Skin epidermis (tissue), 12 donors: Measurements from ENCODE around the gene C1R.
A peak's percentile ranks its signal among the peaks of the same experiment; 100 is the strongest.

Experiments
- H3K27ac ChIP-seq, 21 experiments: fragments of 200-600 bp; sonication (generic) in 11 of 21; one replicate each; pipeline ENCODE4 v1.5.0; 2020; ENCODE audit warnings: mild to moderate bottlenecking in 3 of 21, inconsistent platforms in 2 of 21, moderate library complexity in 2 of 21
- H3K4me3 ChIP-seq, 7 experiments: fragments of 200-600 bp; sonication (generic) in 2 of 7; one replicate each; pipeline ENCODE4 v1.5.0; 2020; ENCODE audit warnings: inconsistent platforms in 2 of 7, mild to moderate bottlenecking in 2 of 7, moderate library complexity in 1 of 7

The C1R gene

GRCh38 chr12:7102582-7102981 lies 10.3 kb upstream of the C1R start:
- no peak overlapping the region for H3K4me3 ChIP-seq
- H3K27ac ChIP-seq: peak overlapping the region in 1 of 21 experiments; percentile 2

GRCh38 chr12:7101694-7102131 lies 9.5 kb upstream of the C1R start:
- Histone ChIP-seq H3K27ac (peak overlapping the region in 1 of 21 experiments; percentile 24), H3K4me3 (no peak overlapping the region)

- Histone ChIP-seq H3K27ac (peak overlapping the region in 1 of 21 experiments; percentile 24), H3K4me3 (no peak overlapping the region)
Observed at GRCh38 chr12:7101047-7101693, 8.9 kb upstream of the C1R start.

- Histone ChIP-seq H3K27ac (no peak overlapping the region), H3K4me3 (no peak overlapping the region)
Observed at GRCh38 chr12:7100239-7100638, 8.0 kb upstream of the C1R start.

DNA sequence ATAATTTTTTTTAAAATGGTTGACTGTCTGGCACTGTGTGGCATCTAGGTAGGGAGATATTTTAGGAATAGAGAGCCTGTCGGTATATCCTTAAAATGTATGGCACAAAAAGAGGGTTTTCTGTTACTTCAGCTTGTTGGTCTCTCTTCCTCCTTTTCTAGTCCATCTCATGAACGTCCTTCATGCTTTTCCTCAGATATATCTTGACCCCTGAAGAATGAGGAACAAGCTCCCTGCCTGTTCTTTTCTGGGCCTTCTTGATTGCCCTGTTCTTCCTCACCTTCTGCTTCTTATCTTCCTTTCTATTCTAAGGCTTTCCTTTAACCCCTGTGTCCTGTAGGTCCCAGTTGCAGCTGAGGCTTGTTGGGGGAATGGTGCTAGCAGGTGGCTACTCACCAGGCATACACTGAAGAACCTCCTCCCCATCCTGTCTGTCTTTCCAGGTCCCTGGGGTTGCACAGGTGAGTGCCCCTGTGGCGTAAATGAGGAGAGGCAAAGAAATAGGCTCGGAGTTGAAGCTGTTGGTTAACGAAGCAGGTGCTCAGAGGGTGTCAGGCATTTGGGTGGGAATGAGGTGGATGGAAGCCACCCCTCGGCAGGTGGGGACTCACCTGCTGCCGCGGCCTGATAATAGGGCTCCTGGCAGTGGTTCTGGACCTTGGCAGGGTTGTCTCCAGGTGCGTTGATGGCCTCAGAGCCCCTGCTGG lies 7.2 kb upstream of the C1R start:
- no peak overlapping the region for H3K27ac ChIP-seq
- no peak overlapping the region for H3K4me3 ChIP-seq

DNA sequence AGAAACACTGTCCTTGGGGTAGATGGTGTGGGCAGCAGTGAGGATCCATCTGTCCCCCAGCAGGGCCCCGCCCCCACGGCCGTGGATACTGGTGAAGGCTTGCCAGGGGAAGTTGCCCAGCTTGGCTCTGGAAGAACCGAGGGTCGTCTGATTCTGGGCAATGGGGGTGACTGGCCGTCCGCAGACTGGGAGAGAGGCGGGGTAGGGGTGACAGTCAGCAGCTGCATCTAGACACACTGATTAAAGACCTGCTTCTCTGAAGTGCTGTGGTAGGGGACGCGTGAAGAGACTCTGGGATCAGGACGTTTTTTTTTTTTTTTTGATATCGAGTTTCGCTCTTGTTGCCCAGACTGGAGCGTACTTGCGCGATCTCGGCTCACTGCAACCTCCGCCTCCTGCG lies 4.7 kb upstream of the C1R start:
- Histone ChIP-seq H3K27ac (no peak overlapping the region), H3K4me3 (no peak overlapping the region)

GRCh38 chr12:7096006-7096932 lies 4.0 kb upstream of the C1R start:
- Histone ChIP-seq H3K27ac (no peak overlapping the region), H3K4me3 (no peak overlapping the region)

GRCh38 chr12:7093892-7094291 lies 1.6 kb upstream of the C1R start:
- Histone ChIP-seq H3K27ac (peak overlapping the region in 10 of 21 experiments; percentile 14 to 94 (median 76)), H3K4me3 (no peak overlapping the region)

DNA sequence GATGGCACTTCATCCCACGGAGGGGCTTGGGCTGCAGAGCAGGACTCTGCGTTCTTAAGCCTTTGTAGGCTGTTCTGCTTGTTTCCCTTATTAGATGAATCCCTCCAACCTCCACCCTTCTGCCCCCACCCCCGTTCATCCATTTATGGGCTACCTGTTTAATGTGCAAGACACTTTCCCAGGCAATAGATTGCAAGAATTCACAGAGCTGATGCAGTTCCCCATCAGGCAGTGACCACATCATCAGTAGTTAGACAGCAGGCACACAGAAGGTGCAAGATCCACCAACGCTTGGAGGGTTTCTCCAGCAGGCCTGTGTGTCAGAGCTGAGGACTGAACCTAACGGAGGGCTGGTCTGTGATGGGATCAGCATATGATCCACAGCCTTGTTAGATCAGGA lies 1.2 kb upstream of the C1R start:
- peak overlapping the region in 11 of 21 experiments; percentile 14 to 94 (median 80) for H3K27ac ChIP-seq
- no peak overlapping the region for H3K4me3 ChIP-seq

- Histone ChIP-seq H3K27ac (peak overlapping the region in 20 of 21 experiments; percentile 3 to 94 (median 78)), H3K4me3 (no peak overlapping the region)
Observed at GRCh38 chr12:7092986-7093460, 778 bp upstream of the C1R start.

- Histone ChIP-seq H3K27ac (peak overlapping the region in 20 of 21 experiments; percentile 13 to 94 (median 78)), H3K4me3 (peak overlapping the region; percentile 6 to 51 (median 37))
Observed at GRCh38 chr12:7091660-7092228, 501 bp downstream of the C1R start.

DNA sequence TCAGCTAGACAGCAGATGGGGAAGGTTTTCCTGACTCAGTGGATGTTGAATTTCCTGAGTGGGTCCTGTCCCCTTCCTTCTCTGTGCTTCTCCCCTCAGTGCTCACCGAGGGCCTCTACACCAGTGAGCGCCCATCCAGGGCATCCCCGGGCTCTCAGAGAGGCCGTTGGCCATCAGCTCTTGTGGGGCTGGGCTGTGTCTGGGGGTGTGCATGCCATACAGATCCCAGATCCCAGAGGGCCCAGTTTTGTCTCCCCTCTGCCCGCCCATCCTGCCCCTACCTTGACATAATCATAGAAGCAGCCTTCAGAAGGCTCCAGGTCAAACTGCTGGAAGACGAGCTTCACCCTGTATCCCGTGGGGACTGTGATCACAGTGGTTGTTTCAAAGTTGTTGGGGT lies 1.1 kb downstream of the C1R start:
- H3K27ac ChIP-seq: peak overlapping the region in 18 of 21 experiments; percentile 27 to 94 (median 80)

GRCh38 chr12:7090222-7090998 lies 1.8 kb downstream of the C1R start:
- Histone ChIP-seq H3K27ac (peak overlapping the region in 16 of 21 experiments; percentile 4 to 94 (median 78)), H3K4me3 (peak overlapping the region in 2 of 7 experiments; percentile 49 to 51)

More for the DNA sequence above, 1.1 kb downstream of the C1R start:
- peak overlapping the region in 6 of 7 experiments; percentile 6 to 51 (median 36) for H3K4me3 ChIP-seq

- Histone ChIP-seq H3K27ac (peak overlapping the region in 9 of 21 experiments; percentile 27 to 94 (median 65)), H3K4me3 (no peak overlapping the region)
Observed at GRCh38 chr12:7089196-7089871, 2.9 kb downstream of the C1R start.

GRCh38 chr12:7083125-7083524 lies 9.1 kb downstream of the C1R start:
- no peak overlapping the region for H3K4me3 ChIP-seq
- no peak overlapping the region for H3K27ac ChIP-seq

DNA sequence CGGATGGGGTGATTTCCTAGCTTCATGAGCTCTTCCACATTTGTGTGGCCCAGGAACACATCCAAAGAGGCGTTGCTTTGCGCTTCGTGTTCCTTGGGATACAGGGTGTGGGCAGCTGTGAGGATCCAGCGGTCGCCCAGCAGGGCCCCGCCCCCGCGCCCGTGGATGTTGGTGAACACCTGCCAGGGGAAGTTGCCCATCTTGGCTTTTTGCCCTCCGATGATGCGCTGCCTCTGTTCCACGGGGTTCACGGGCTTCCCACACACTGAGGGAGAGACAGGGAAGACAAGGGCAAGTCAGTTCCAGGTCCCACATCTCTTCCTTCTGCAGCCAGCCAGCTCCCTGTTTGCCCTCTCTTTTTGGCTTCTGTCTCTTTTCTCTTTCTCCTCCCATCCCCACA lies 11.2 kb downstream of the C1R start:
- Histone ChIP-seq H3K4me3 (no peak overlapping the region), H3K27ac (peak overlapping the region in 3 of 21 experiments; percentile 21 to 60 (median 33))

DNA sequence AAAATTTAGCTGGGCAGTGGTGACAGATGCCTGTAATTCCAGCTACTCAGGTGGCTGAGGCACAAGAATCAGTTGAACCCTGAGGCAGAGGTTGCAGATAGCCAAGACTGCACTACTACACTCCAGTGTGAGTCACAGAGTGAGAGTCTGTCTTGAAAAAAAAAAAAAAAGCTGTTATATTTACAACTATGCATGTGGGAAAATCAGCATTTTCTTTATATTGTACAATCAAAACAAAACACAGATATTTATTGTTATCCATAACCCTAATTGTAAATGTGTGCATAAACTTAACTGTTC lies 12.5 kb downstream of the C1R start:
- Histone ChIP-seq H3K4me3 (no peak overlapping the region), H3K27ac (peak overlapping the region in 16 of 21 experiments; percentile 23 to 81 (median 54))

DNA sequence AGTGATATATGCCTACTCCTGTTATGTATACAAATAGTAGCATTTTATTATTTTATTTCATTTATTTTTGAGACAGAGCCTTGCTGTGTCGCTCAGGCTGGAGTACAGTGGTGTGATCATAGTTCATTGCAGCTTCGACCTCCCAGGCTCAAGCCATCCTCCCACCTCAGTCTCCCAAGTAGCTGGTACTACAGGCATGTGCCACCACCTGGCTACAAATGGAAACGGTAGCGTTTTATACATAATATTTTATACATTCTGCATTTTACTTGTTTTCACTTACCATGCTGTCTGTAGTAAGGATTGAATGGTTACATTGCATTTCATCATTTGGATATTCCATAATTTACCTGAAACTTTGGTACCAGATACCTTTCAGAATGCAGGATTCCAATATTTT lies 14.1 kb downstream of the C1R start:
- Histone ChIP-seq H3K4me3 (no peak overlapping the region), H3K27ac (no peak overlapping the region)
